IMR-90 (cell line): Measurements from ENCODE around the gene ARMC9. TPM values are rescaled to one million over a fixed set of nuclear protein-coding genes. Genes with fewer than 3 reads are reported as not detected.
A peak's percentile ranks its signal among the peaks of the same experiment; 100 is the strongest.

ENCODE experiments used
- ATAC-seq: fragments of 200-7000 bp; cut with Tn5 transposase; 2 replicates; pipeline ENCODE4 v1.9.1; 2020; ENCODE audit warnings: low read depth, mild to moderate bottlenecking, moderate library complexity
- BruUV-seq: library from RNA; stranded (reverse); fragments of 400-500 nt; replicated peaks from 2 replicates; lab custom pipeline; 2021; lab: Mats Ljungman, UMichigan
- CTCF ChIA-PET: fragments of 300-600 bp; formaldehyde crosslinking; extraction: SDS; loops from one replicate; lab custom pipeline; 2021; ENCODE audit warnings: antibody characterized with exemption; lab: Yijun Ruan, JAX
- POLR2A ChIA-PET: fragments of 300-600 bp; sonication (Branson Sonifier 250); formaldehyde crosslinking; loops from one replicate; lab custom pipeline; 2022; ENCODE audit warnings: antibody characterized with exemption; ENCODE audit not compliant: unreplicated experiment; lab: Charles Lee
- DNase-seq: peaks from one replicate; pipeline ENCODE4 v3.0.0; 2013
- H2AFZ ChIP-seq: replicated peaks from 2 replicates; pipeline ENCODE3; 2013; ENCODE audit warnings: low read length, mild to moderate bottlenecking; ENCODE audit not compliant: poor library complexity
- H2AK5ac ChIP-seq: 2 replicates; pipeline ENCODE4 v1.6.1; 2013; ENCODE audit warnings: low read depth, low read length, inconsistent platforms
- H2AK9ac ChIP-seq: replicated peaks from 2 replicates; pipeline ENCODE3; 2013; ENCODE audit warnings: mild to moderate bottlenecking, low read depth, low read length, moderate library complexity; ENCODE audit not compliant: poor library complexity
- H2BK120ac ChIP-seq: 2 replicates; pipeline ENCODE4 v1.6.1; 2013; ENCODE audit warnings: low read depth, low read length, inconsistent platforms
- H2BK15ac ChIP-seq: 3 replicates; pipeline ENCODE4 v1.6.1; 2013; ENCODE audit warnings: low read depth, low read length, inconsistent platforms
- H2BK20ac ChIP-seq: 2 replicates; pipeline ENCODE4 v1.6.1; 2013; ENCODE audit warnings: low read depth, mild to moderate bottlenecking, inconsistent platforms, low read length, moderate library complexity
- H2BK5ac ChIP-seq: 2 replicates; pipeline ENCODE4 v1.6.1; 2013; ENCODE audit warnings: mild to moderate bottlenecking, low read depth, low read length, inconsistent platforms; ENCODE audit not compliant: poor library complexity, severe bottlenecking
- H3K14ac ChIP-seq: replicated peaks from 2 replicates; pipeline ENCODE4 v1.6.1; 2013; ENCODE audit warnings: low read depth, low read length, inconsistent platforms
- H3K18ac ChIP-seq: 2 replicates; pipeline ENCODE4 v1.6.1; 2013; ENCODE audit warnings: low read depth, low read length, control low read depth
- H3K23ac ChIP-seq: 2 replicates; pipeline ENCODE4 v1.6.1; 2013; ENCODE audit warnings: low read depth, low read length, inconsistent platforms
- H3K27ac ChIP-seq: 2 replicates; pipeline ENCODE4 v1.5.1; 2013; ENCODE audit warnings: mild to moderate bottlenecking, control low read depth, low read length; ENCODE audit not compliant: insufficient read depth
- H3K27me3 ChIP-seq: 2 replicates; pipeline ENCODE4 v1.6.1; 2013; ENCODE audit warnings: low read length; ENCODE audit not compliant: control insufficient read depth, insufficient read depth
- H3K36me3 ChIP-seq: 2 replicates; pipeline ENCODE4 v1.6.1; 2013; ENCODE audit warnings: low read length, mixed read lengths; ENCODE audit not compliant: control insufficient read depth, insufficient read depth
- H3K4ac ChIP-seq: 2 replicates; pipeline ENCODE4 v1.6.1; 2013; ENCODE audit warnings: low read depth, low read length, inconsistent platforms
- H3K4me1 ChIP-seq: 2 replicates; pipeline ENCODE4 v1.6.1; 2013; ENCODE audit warnings: low read length, mixed read lengths; ENCODE audit not compliant: control insufficient read depth, insufficient read depth
- H3K4me2 ChIP-seq: 2 replicates; pipeline ENCODE4 v1.6.1; 2013; ENCODE audit warnings: low read depth, mild to moderate bottlenecking, control low read depth, low read length, moderate library complexity
- H3K4me3 ChIP-seq: 2 replicates; pipeline ENCODE4 v1.5.1; 2013; ENCODE audit warnings: low read depth, mild to moderate bottlenecking, control low read depth, low read length, moderate library complexity; ENCODE audit not compliant: insufficient read depth
- H3K56ac ChIP-seq: 2 replicates; pipeline ENCODE4 v1.6.1; 2013; ENCODE audit warnings: low read length, inconsistent platforms; ENCODE audit not compliant: insufficient read depth; ENCODE audit errors: extremely low read depth
- H3K79me1 ChIP-seq, 2 experiments: 2 replicates each; pipeline ENCODE4 v1.6.1; 2013; ENCODE audit warnings: low read length in 2 of 2, inconsistent platforms in 1 of 2, low read depth in 1 of 2
- H3K9ac ChIP-seq: 2 replicates; pipeline ENCODE4 v1.6.1; 2013; ENCODE audit warnings: low read depth, low read length, control low read depth
- H3K9me1 ChIP-seq: 2 replicates; pipeline ENCODE4 v1.6.1; 2013; ENCODE audit warnings: low read length, inconsistent platforms; ENCODE audit not compliant: insufficient read depth
- H3K9me3 ChIP-seq: 2 replicates; pipeline ENCODE4 v1.6.1; 2013; ENCODE audit warnings: low read length; ENCODE audit not compliant: control insufficient read depth, insufficient read depth
- H4K20me1 ChIP-seq: 2 replicates; pipeline ENCODE4 v1.6.1; 2013; ENCODE audit warnings: low read length, inconsistent platforms; ENCODE audit not compliant: insufficient read depth
- H4K5ac ChIP-seq: 2 replicates; pipeline ENCODE4 v1.6.1; 2013; ENCODE audit warnings: mild to moderate bottlenecking, low read depth, low read length, control low read depth
- H4K8ac ChIP-seq, 2 experiments: 2 replicates each; pipeline ENCODE4 v1.6.1; 2013; ENCODE audit warnings: low read depth in 2 of 2, low read length in 2 of 2, control low read depth in 1 of 2, inconsistent platforms in 1 of 2
- H4K91ac ChIP-seq: 2 replicates; pipeline ENCODE4 v1.6.1; 2013; ENCODE audit warnings: low read depth, low read length, inconsistent platforms; ENCODE audit not compliant: insufficient read depth
- BHLHE40 ChIP-seq: fragments of 150-350 bp; IDR thresholded peaks from 2 replicates; pipeline ENCODE4 v1.6.1; 2016; ENCODE audit warnings: mild to moderate bottlenecking, low read depth, low read length
- CEBPB ChIP-seq: IDR thresholded peaks from 2 replicates; pipeline ENCODE4 v1.6.1; 2012; ENCODE audit warnings: low read depth, low read length, improper control_type of control experiment
- CHD1 ChIP-seq: IDR thresholded peaks from 2 replicates; pipeline ENCODE4 v1.6.1; 2012; ENCODE audit warnings: low read depth, low read length, improper control_type of control experiment
- CTCF ChIP-seq: conservative IDR thresholded peaks from 2 replicates; pipeline ENCODE4 v1.5.1; 2012; ENCODE audit warnings: mild to moderate bottlenecking, low read depth, low read length, improper control_type of control experiment
- FOS ChIP-seq: fragments of 150-350 bp; IDR thresholded peaks from 2 replicates; pipeline ENCODE4 v1.6.1; 2016; ENCODE audit warnings: low read depth, low read length
- MAFK ChIP-seq: IDR thresholded peaks from 2 replicates; pipeline ENCODE4 v1.6.1; 2012; ENCODE audit warnings: low read depth, low read length, improper control_type of control experiment
- MAZ ChIP-seq: IDR thresholded peaks from 2 replicates; pipeline ENCODE4 v1.6.1; 2012; ENCODE audit warnings: low read depth, mild to moderate bottlenecking, low read length, improper control_type of control experiment, moderate library complexity, borderline replicate concordance
- MXI1 ChIP-seq: IDR thresholded peaks from 2 replicates; pipeline ENCODE4 v1.6.1; 2012; ENCODE audit warnings: low read depth, mild to moderate bottlenecking, low read length, moderate library complexity, borderline replicate concordance
- NFE2L2 ChIP-seq: fragments of 150-350 bp; IDR thresholded peaks from 2 replicates; pipeline ENCODE4 v1.6.1; 2016; ENCODE audit warnings: low read depth, mild to moderate bottlenecking, low read length
- POLR2A ChIP-seq: IDR thresholded peaks from 2 replicates; pipeline ENCODE4 v1.6.1; 2012; ENCODE audit warnings: mild to moderate bottlenecking, low read depth, low read length
- RAD21 ChIP-seq: IDR thresholded peaks from 2 replicates; pipeline ENCODE4 v1.6.1; 2012; ENCODE audit warnings: low read length, improper control_type of control experiment
- RCOR1 ChIP-seq: IDR thresholded peaks from 2 replicates; pipeline ENCODE4 v1.6.1; 2012; ENCODE audit warnings: mild to moderate bottlenecking, low read length, improper control_type of control experiment; ENCODE audit not compliant: insufficient replicate concordance
- RFX5 ChIP-seq: IDR thresholded peaks from 2 replicates; pipeline ENCODE4 v1.8.0; 2012; ENCODE audit warnings: low read depth, mild to moderate bottlenecking, low read length, moderate library complexity
- SMC3 ChIP-seq: fragments of 150-350 bp; IDR thresholded peaks from 2 replicates; pipeline ENCODE4 v1.6.1; 2016; ENCODE audit warnings: low read depth, mild to moderate bottlenecking, antibody characterized with exemption, low read length, moderate library complexity
- USF2 ChIP-seq: fragments of 150-350 bp; IDR thresholded peaks from 2 replicates; pipeline ENCODE4 v1.6.1; 2017; ENCODE audit warnings: mild to moderate bottlenecking, antibody characterized with exemption, low read length, low read depth
- WGBS, 2 experiments: methylation state at CpG; one replicate each; pipeline versions ENCODE4 v1.1.5 to v1.1.7; 2013; ENCODE audit warnings: missing lambda C conversion rate in 2 of 2; ENCODE audit not compliant: insufficient read length in 1 of 2; ENCODE audit errors: extremely low coverage in 2 of 2; 5-methylcytosine and 5-hydroxymethylcytosine counted together
- dilution Hi-C: fragments of 300-500 bp; cut with HindIII; formaldehyde crosslinking; loops from one replicate; pipeline ENCODE4 v1.14.3; 2018; ENCODE audit warnings: low sequenced_read_pairs; ENCODE audit not compliant: unreplicated experiment
- in situ Hi-C: fragments of 300-500 bp; cut with MboI; formaldehyde crosslinking; loops from 3 replicates; pipeline ENCODE4 v1.14.3; 2019; ENCODE audit warnings: low sequenced_read_pairs, inconsistent platforms, mixed read lengths
- intact Hi-C: fragments of 100-400 bp; cut with micrococcal nuclease; formaldehyde crosslinking; loops from 2 replicates; pipeline ENCODE4 v1.10.0; 2022
- polyA plus RNA-seq, 3 experiments: library from polyadenylated mRNA; depleted of rRNA; stranded (reverse); fragments of >200 nt; gene quantifications; 2 replicates each; pipeline ENCODE4 v1.2.3, GENCODE V29; 2012; ENCODE audit warnings: low replicate concordance in 1 of 3
- total RNA-seq: library from RNA; depleted of rRNA; stranded (reverse); fragments of >200 nt; gene quantifications from 2 replicates; pipeline ENCODE4 v1.2.3, GENCODE V29; 2012
- TF ChIP-seq, protein P1 (sequence below): fragments of 150-350 bp; IDR thresholded peaks from 2 replicates; pipeline ENCODE4 v1.6.1; 2016; ENCODE audit warnings: low read depth, mild to moderate bottlenecking, low read length, moderate library complexity, borderline replicate concordance

The ARMC9 gene
- total and polyA plus RNA-seq, 2 of the 4 experiments (the other 2 are of a cell fraction) = 36.0 to 46.6 TPM

DNA sequence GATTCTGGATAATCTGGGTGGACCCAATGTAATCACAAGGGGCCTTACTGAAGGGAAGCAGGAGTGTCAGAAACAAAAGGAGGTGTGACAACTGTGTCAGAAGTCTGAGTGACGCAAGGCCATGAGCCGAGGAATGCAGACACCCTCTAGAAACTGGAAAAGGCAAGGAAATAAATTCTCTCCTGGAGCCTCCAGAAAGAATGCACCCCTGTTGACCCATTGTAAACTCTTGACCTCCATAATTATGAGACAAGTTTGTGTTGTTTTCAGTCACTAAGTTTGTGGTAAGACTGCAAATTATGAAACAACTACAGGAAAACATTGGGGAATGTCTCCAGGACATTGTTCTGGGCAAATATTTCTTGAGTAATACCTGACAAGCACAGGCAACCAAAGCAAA lies 149.7 kb downstream of the ARMC9 start:
- Histone ChIP-seq H3K9me1 (peaks cover 16% of the 10 kb centered on the region), H3K27me3 (no peaks in the 10 kb centered on the region), H4K5ac (peak overlapping the region; percentile 85; the same call in 1 of the 2 replicates), H3K18ac (peak overlapping the region; percentile 57; the same call in 1 of the 2 replicates), H2BK20ac (no peak overlapping the region; the same call in 1 of the 2 replicates), H3K4ac (no peak overlapping the region), H2AK9ac (no peak overlapping the region), H2BK15ac (no peak overlapping the region; the same call in 2 of the 3 replicates), H4K8ac (no peak overlapping the region), H3K4me3 (no peak overlapping the region), H3K27ac (no peak overlapping the region), H3K4me2 (no peak overlapping the region), H2BK120ac (no peak overlapping the region), H3K4me1 (peaks cover 11% of the 10 kb centered on the region), H3K79me1 (peaks cover 0 to 4% of the 10 kb centered on the region in 2 experiments; a peak in 1 of 4 replicates), H2AFZ (no peak overlapping the region), H3K56ac (no peak overlapping the region), H3K9ac (no peak overlapping the region), H4K91ac (no peak overlapping the region), H3K14ac (0 out of 2 replicates have a peak overlapping the region, but pooled peaks have one; percentile 3), H2BK5ac (peak overlapping the region; percentile 29), H4K20me1 (no peaks in the 10 kb centered on the region), H2AK5ac (peak overlapping the region; percentile 29), H3K23ac (no peak overlapping the region), H3K36me3 (peaks cover 8% of the 10 kb centered on the region), H3K9me3 (no peaks in the 10 kb centered on the region)
- TF ChIP-seq MAFK (no peak), CEBPB (no peak), BHLHE40 (no peak), USF2 (no peak), SMC3 (no peak), RAD21 (no peak), CTCF (no peak), RCOR1 (no peak), FOS (no peak), CHD1 (no peak), RFX5 (no peak), NFE2L2 (no peak), POLR2A (no peak), MAZ (no peak), MXI1 (no peak)
- TF ChIP-seq, protein P1, sequence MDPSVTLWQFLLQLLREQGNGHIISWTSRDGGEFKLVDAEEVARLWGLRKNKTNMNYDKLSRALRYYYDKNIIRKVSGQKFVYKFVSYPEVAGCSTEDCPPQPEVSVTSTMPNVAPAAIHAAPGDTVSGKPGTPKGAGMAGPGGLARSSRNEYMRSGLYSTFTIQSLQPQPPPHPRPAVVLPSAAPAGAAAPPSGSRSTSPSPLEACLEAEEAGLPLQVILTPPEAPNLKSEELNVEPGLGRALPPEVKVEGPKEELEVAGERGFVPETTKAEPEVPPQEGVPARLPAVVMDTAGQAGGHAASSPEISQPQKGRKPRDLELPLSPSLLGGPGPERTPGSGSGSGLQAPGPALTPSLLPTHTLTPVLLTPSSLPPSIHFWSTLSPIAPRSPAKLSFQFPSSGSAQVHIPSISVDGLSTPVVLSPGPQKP = no peak
- ATAC-seq = peak; percentile 8; the same call in 1 of the 2 replicates
- dilution Hi-C loops (no loop called here), intact Hi-C loops (no loop called here), in situ Hi-C loops (no loop called here)
- no CpG with 5 or more reads among the region's 2 CpGs for WGBS, 2 experiments
- ChIA-PET POLR2A (no interaction called here), CTCF (no interaction called here)
- no peak for DNase-seq
- no TSS peak for BruUV-seq
